ENCODE measurements around the gene NUP155. TPM values are rescaled to one million over a fixed set of nuclear protein-coding genes. Genes with fewer than 3 reads are reported as not detected.

NUP155 gene
- total and polyA plus RNA-seq, 2 of the 4 experiments (the other 2 are of a cell fraction), result 7.5 to 43.9 TPM

- Histone ChIP-seq H4K20me1 (ENCODE audit: insufficient read depth, low read length) (no peaks in the 10 kb centered on the region), H3K27me3 (ENCODE audit: control insufficient read depth, insufficient read depth, low read length) (no peaks in the 10 kb centered on the region), H3K4me2 (ENCODE audit: low read depth, low read length) (no peak overlapping the region), H3K56ac (ENCODE audit: extremely low read depth, insufficient read depth, low read length) (no peak overlapping the region), H3K4ac (ENCODE audit: low read depth, low read length) (no peak overlapping the region), H3K79me1 (ENCODE audit: low read depth in 1 of 2, low read length in 2 of 2) (peaks cover 0 to 3% of the 10 kb centered on the region in 2 experiments; a peak in 1 of 4 replicates), H2BK15ac (ENCODE audit: low read depth, low read length) (no peak overlapping the region), H2AK5ac (ENCODE audit: low read depth, low read length) (no peak overlapping the region), H3K9ac (ENCODE audit: low read depth, low read length) (no peak overlapping the region), H3K18ac (ENCODE audit: low read depth, low read length) (no peak overlapping the region), H2BK5ac (ENCODE audit: low read depth, low read length, poor library complexity, severe bottlenecking) (no peak overlapping the region), H4K91ac (ENCODE audit: insufficient read depth, low read depth, low read length) (no peak overlapping the region), H3K14ac (replicated peaks; ENCODE audit: low read depth, low read length) (no peak overlapping the region), H2BK20ac (ENCODE audit: low read depth, low read length) (no peak overlapping the region), H2AK9ac (replicated peaks; ENCODE audit: low read depth, low read length, poor library complexity) (no peak overlapping the region), H3K4me1 (ENCODE audit: control insufficient read depth, insufficient read depth, low read length) (peaks cover 4% of the 10 kb centered on the region), H3K4me3 (ENCODE audit: insufficient read depth, low read depth, low read length) (no peak overlapping the region), H4K5ac (ENCODE audit: low read depth, low read length) (no peak overlapping the region), H2AFZ (replicated peaks; ENCODE audit: low read length, poor library complexity) (no peak overlapping the region), H3K23ac (ENCODE audit: low read depth, low read length) (no peak overlapping the region), H2BK120ac (ENCODE audit: low read depth, low read length) (no peak overlapping the region), H3K9me3 (ENCODE audit: control insufficient read depth, insufficient read depth, low read length) (no peaks in the 10 kb centered on the region), H3K36me3 (ENCODE audit: control insufficient read depth, insufficient read depth, low read length) (no peaks in the 10 kb centered on the region), H4K8ac (ENCODE audit: low read depth in 2 of 2, low read length in 2 of 2) (no peak overlapping the region), H3K27ac (ENCODE audit: insufficient read depth, low read length) (no peak overlapping the region), H3K9me1 (ENCODE audit: insufficient read depth, low read length) (peaks cover 5% of the 10 kb centered on the region)
- no CpG with 5 or more reads among the region's 1 CpG for WGBS, 2 experiments (ENCODE audit: extremely low coverage in 2 of 2, insufficient read length in 1 of 2)
- no TSS peak for BruUV-seq (replicated peaks)
- intact Hi-C loops (cut with micrococcal nuclease) (no loop called here), dilution Hi-C loops (cut with HindIII; ENCODE audit: low sequenced_read_pairs, unreplicated experiment) (no loop called here), in situ Hi-C loops (cut with MboI; ENCODE audit: low sequenced_read_pairs) (no loop called here)
- CTCF ChIA-PET, result no interaction called here
- DNase-seq (no peak), ATAC-seq (ENCODE audit: low read depth) (no peak)
- POLR2A ChIA-PET (ENCODE audit: unreplicated experiment), result no interaction called here
- TF ChIP-seq RFX5 (IDR thresholded peaks at IDR 0.05; ENCODE audit: low read depth, low read length) (no peak), CEBPB (IDR thresholded peaks at IDR 0.05; ENCODE audit: low read depth, low read length) (no peak), MXI1 (IDR thresholded peaks at IDR 0.05; ENCODE audit: borderline replicate concordance, low read depth, low read length) (no peak), RAD21 (IDR thresholded peaks at IDR 0.05; ENCODE audit: low read length) (no peak), USF2 (IDR thresholded peaks at IDR 0.05; ENCODE audit: low read depth, low read length) (no peak), RCOR1 (IDR thresholded peaks at IDR 0.05; ENCODE audit: insufficient replicate concordance, low read length) (no peak), SMC3 (IDR thresholded peaks at IDR 0.05; ENCODE audit: low read depth, low read length) (no peak), ELK1 (IDR thresholded peaks at IDR 0.05; ENCODE audit: borderline replicate concordance, low read depth, low read length) (no peak), FOS (IDR thresholded peaks at IDR 0.05; ENCODE audit: low read depth, low read length) (no peak), MAFK (IDR thresholded peaks at IDR 0.05; ENCODE audit: low read depth, low read length) (no peak), NFE2L2 (IDR thresholded peaks at IDR 0.05; ENCODE audit: low read depth, low read length) (no peak), MAZ (IDR thresholded peaks at IDR 0.05; ENCODE audit: borderline replicate concordance, low read depth, low read length) (no peak), POLR2A (IDR thresholded peaks at IDR 0.05; ENCODE audit: low read depth, low read length) (no peak), CTCF (conservative IDR thresholded peaks at IDR 0.05; ENCODE audit: low read depth, low read length) (no peak), BHLHE40 (IDR thresholded peaks at IDR 0.05; ENCODE audit: low read depth, low read length) (no peak), CHD1 (IDR thresholded peaks at IDR 0.05; ENCODE audit: low read depth, low read length) (no peak)
Observed at GRCh38 chr5:37254581-37254980, 116.3 kb downstream of the NUP155 start.

Data from IMR-90 (cell line).